ENCODE measurements around the gene FBXO34.

Gene FBXO34

GRCh38 chr14:55383541-55384140, 112.4 kb downstream of the FBXO34 start:
- Mint-ChIP-seq H3K9me3 (no peaks in the 10 kb centered on the region), H3K27me3 (ENCODE audit: low read depth) (no peaks in the 10 kb centered on the region), H3K36me3 (ENCODE audit: low read depth) (peaks cover 48% of the 10 kb centered on the region), H3K4me1 (no peaks in the 10 kb centered on the region), H3K27ac (no peak overlapping the region), H3K4me3 (no peak overlapping the region)
- no peak for TF ChIP-seq CTCF (IDR thresholded peaks at IDR 0.05; ENCODE audit: unreplicated experiment in 3 of 3)

- H3K4me3 Mint-ChIP-seq, result no peak overlapping the region
- H3K27me3 Mint-ChIP-seq (ENCODE audit: low read depth), result no peaks in the 10 kb centered on the region
- peaks cover 57% of the 10 kb centered on the region for H3K36me3 Mint-ChIP-seq (ENCODE audit: low read depth)
- H3K4me1 Mint-ChIP-seq, result no peaks in the 10 kb centered on the region
- no peak for TF ChIP-seq CTCF (IDR thresholded peaks at IDR 0.05; ENCODE audit: unreplicated experiment in 3 of 3)
- no peaks in the 10 kb centered on the region for H3K9me3 Mint-ChIP-seq
- no peak overlapping the region for H3K27ac Mint-ChIP-seq
These were observed 113.3 kb downstream of the FBXO34 start for GRCh38 chr14:55384536-55384935.

- H3K27ac Mint-ChIP-seq, result no peak overlapping the region
- H3K4me3 Mint-ChIP-seq, result no peak overlapping the region
- no peaks in the 10 kb centered on the region for H3K4me1 Mint-ChIP-seq
- peaks cover 57% of the 10 kb centered on the region for H3K36me3 Mint-ChIP-seq (ENCODE audit: low read depth)
- no peak for TF ChIP-seq CTCF (IDR thresholded peaks at IDR 0.05; ENCODE audit: unreplicated experiment in 3 of 3)
- H3K27me3 Mint-ChIP-seq (ENCODE audit: low read depth), result no peaks in the 10 kb centered on the region
- no peaks in the 10 kb centered on the region for H3K9me3 Mint-ChIP-seq
These were observed 115.0 kb downstream of the FBXO34 start for GRCh38 chr14:55386037-55386808.

- Mint-ChIP-seq H3K4me1 (no peaks in the 10 kb centered on the region), H3K4me3 (no peak overlapping the region), H3K27me3 (ENCODE audit: low read depth) (no peaks in the 10 kb centered on the region), H3K9me3 (no peaks in the 10 kb centered on the region), H3K27ac (no peak overlapping the region), H3K36me3 (ENCODE audit: low read depth) (peaks cover 53% of the 10 kb centered on the region)
- no peak for TF ChIP-seq CTCF (IDR thresholded peaks at IDR 0.05; ENCODE audit: unreplicated experiment in 3 of 3)
These were observed 115.9 kb downstream of the FBXO34 start for GRCh38 chr14:55387121-55387520.

GRCh38 chr14:55388160-55388559, 116.9 kb downstream of the FBXO34 start:
- no peaks in the 10 kb centered on the region for H3K9me3 Mint-ChIP-seq
- peaks cover 53% of the 10 kb centered on the region for H3K36me3 Mint-ChIP-seq (ENCODE audit: low read depth)
- H3K27me3 Mint-ChIP-seq (ENCODE audit: low read depth), result no peaks in the 10 kb centered on the region
- H3K4me3 Mint-ChIP-seq, result no peak overlapping the region
- TF ChIP-seq CTCF (IDR thresholded peaks at IDR 0.05; ENCODE audit: unreplicated experiment in 3 of 3), result no peak
- H3K27ac Mint-ChIP-seq, result no peak overlapping the region
- no peaks in the 10 kb centered on the region for H3K4me1 Mint-ChIP-seq

- no peaks in the 10 kb centered on the region for H3K27me3 Mint-ChIP-seq (ENCODE audit: low read depth)
- peaks cover 47% of the 10 kb centered on the region for H3K36me3 Mint-ChIP-seq (ENCODE audit: low read depth)
- TF ChIP-seq CTCF (IDR thresholded peaks at IDR 0.05; ENCODE audit: unreplicated experiment in 3 of 3), result no peak
- no peak overlapping the region for H3K4me3 Mint-ChIP-seq
- no peak overlapping the region for H3K27ac Mint-ChIP-seq
- H3K4me1 Mint-ChIP-seq, result no peaks in the 10 kb centered on the region
- no peaks in the 10 kb centered on the region for H3K9me3 Mint-ChIP-seq
These were observed 118.1 kb downstream of the FBXO34 start for GRCh38 chr14:55389330-55389729.
